Esophagus muscularis mucosa (tissue), 3 donors: ENCODE results near the gene LIX1L.

Experiments used
- POLR2A ChIP-seq: fragments of 450-650 bp; IDR thresholded peaks from one replicate; pipeline ENCODE4 v1.6.1; 2017; ENCODE audit warnings: antibody characterized with exemption, moderate library complexity, mild to moderate bottlenecking, low read depth
- TF ChIP-seq, protein P1 (sequence below), 3 experiments: fragments of 200-600 bp in 2 of 3; fragments of 450-650 bp in 1 of 3; sonication (generic) in 2 of 3; IDR thresholded peaks; one replicate each; pipeline ENCODE4 v1.5.1; 2017 to 2019; ENCODE audit warnings: antibody characterized with exemption in 3 of 3, mild to moderate bottlenecking in 2 of 3, moderate library complexity in 1 of 3

DNA sequence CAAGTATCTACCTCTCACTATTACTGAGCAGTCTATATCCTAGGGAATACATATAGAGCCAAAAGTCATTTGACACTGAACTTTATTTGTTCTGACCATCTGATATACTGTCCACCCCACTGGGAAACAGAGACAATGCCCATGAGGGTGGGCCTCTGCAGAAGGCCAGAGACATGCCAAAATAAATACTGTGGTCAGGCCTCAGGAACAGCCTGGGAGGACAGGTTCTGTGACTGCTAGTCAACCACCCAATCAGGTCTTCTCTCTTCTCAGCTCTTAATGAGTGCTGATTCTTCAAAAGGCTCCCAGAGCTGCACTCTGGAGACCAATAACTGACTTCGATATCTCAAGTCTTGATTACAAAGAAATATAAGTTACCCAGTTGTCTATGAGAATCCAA lies 66.7 kb downstream of the LIX1L start:
- TF ChIP-seq, protein P1, sequence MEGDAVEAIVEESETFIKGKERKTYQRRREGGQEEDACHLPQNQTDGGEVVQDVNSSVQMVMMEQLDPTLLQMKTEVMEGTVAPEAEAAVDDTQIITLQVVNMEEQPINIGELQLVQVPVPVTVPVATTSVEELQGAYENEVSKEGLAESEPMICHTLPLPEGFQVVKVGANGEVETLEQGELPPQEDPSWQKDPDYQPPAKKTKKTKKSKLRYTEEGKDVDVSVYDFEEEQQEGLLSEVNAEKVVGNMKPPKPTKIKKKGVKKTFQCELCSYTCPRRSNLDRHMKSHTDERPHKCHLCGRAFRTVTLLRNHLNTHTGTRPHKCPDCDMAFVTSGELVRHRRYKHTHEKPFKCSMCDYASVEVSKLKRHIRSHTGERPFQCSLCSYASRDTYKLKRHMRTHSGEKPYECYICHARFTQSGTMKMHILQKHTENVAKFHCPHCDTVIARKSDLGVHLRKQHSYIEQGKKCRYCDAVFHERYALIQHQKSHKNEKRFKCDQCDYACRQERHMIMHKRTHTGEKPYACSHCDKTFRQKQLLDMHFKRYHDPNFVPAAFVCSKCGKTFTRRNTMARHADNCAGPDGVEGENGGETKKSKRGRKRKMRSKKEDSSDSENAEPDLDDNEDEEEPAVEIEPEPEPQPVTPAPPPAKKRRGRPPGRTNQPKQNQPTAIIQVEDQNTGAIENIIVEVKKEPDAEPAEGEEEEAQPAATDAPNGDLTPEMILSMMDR (IDR thresholded peaks at IDR 0.05), result no peak
- no peak for TF ChIP-seq POLR2A
